Endothelial cell of umbilical vein (primary cell): ENCODE data around the gene DLD. TPM values are rescaled to one million over a fixed set of nuclear protein-coding genes. Genes with fewer than 3 reads are reported as not detected.
A peak's percentile ranks its signal among the peaks of the same experiment; 100 is the strongest.

Experiments
- BruUV-seq: library from RNA; stranded (reverse); fragments of 400-500 nt; replicated peaks from 2 replicates; lab custom pipeline; 2021; lab: Mats Ljungman, UMichigan
- CTCF ChIA-PET: fragments of 300-600, 350-600 bp; sonication (Branson Sonifier 250); formaldehyde crosslinking; loops from one replicate; lab custom pipeline; 2021; ENCODE audit warnings: antibody characterized with exemption, inconsistent platforms; lab: Charles Lee
- POLR2A ChIA-PET: fragments of 300-600, 350-600 bp; sonication (Branson Sonifier 250); formaldehyde crosslinking; loops from one replicate; lab custom pipeline; 2021; ENCODE audit warnings: antibody characterized with exemption, inconsistent platforms; lab: Charles Lee
- DNase-seq: peaks from one replicate; pipeline ENCODE4 v3.0.0-alpha.2; 2011; ENCODE audit warnings: low read depth, low spot score
- FAIRE-seq: peaks from 2 replicates; lab custom pipeline; 2011; peaks lifted over from hg19 to GRCh38; lab: Jason Lieb, UNC
- H2AFZ ChIP-seq: 2 replicates; pipeline ENCODE4 v1.6.0; 2012; ENCODE audit warnings: low read depth, low read length, control low read depth, inconsistent platforms
- H3K27ac ChIP-seq: 2 replicates; pipeline ENCODE4 v1.5.1; 2011; ENCODE audit warnings: low read depth, mild to moderate bottlenecking, control low read depth, low read length, moderate library complexity; ENCODE audit not compliant: insufficient read depth
- H3K27me3 ChIP-seq, 2 experiments: 2 replicates each; pipeline versions ENCODE4 v1.6.0 to v1.6.1; 2011; ENCODE audit warnings: low read length in 2 of 2, mixed read lengths in 1 of 2; ENCODE audit not compliant: control insufficient read depth in 2 of 2, insufficient read depth in 2 of 2
- H3K36me3 ChIP-seq, 2 experiments: 2 replicates in 1 of 2; 3 replicates in 1 of 2; pipeline ENCODE4 v1.5.1; 2011; ENCODE audit warnings: low read length in 2 of 2, mild to moderate bottlenecking in 1 of 2, moderate library complexity in 1 of 2; ENCODE audit not compliant: control insufficient read depth in 2 of 2, insufficient read depth in 2 of 2; ENCODE audit errors: extremely low read depth in 1 of 2
- H3K4me1 ChIP-seq: 3 replicates; pipeline ENCODE4 v1.5.1; 2011; ENCODE audit warnings: mild to moderate bottlenecking, low read length; ENCODE audit not compliant: control insufficient read depth, insufficient read depth; ENCODE audit errors: extremely low read depth
- H3K4me2 ChIP-seq: 2 replicates; pipeline ENCODE4 v1.6.1; 2011; ENCODE audit warnings: low read length, control low read depth, mixed read lengths; ENCODE audit not compliant: insufficient read depth
- H3K4me3 ChIP-seq, 3 experiments: fragments of 200-600 bp in 1 of 3; sonication (generic), shearing (Covaris generic) in 1 of 3; replicated peaks in 1 of 3; 2 replicates each; pipeline ENCODE4 v1.5.1; 2011 to 2016; ENCODE audit warnings: control low read depth in 3 of 3, low read length in 3 of 3, mild to moderate bottlenecking in 2 of 3, inconsistent platforms in 1 of 3, low read depth in 1 of 3, moderate library complexity in 1 of 3; ENCODE audit not compliant: insufficient read depth in 1 of 3
- H3K79me2 ChIP-seq: 2 replicates; pipeline ENCODE4 v1.6.0; 2012; ENCODE audit warnings: low read length, inconsistent platforms; ENCODE audit not compliant: control insufficient read depth, insufficient read depth
- H3K9ac ChIP-seq: replicated peaks from 2 replicates; pipeline ENCODE3; 2011; ENCODE audit warnings: low read length, control low read depth; ENCODE audit not compliant: insufficient read depth; ENCODE audit errors: extremely low read depth
- H3K9me1 ChIP-seq: replicated peaks from 3 replicates; pipeline ENCODE4 v1.6.0; 2011; ENCODE audit warnings: mild to moderate bottlenecking, low read length; ENCODE audit not compliant: control insufficient read depth, insufficient read depth; ENCODE audit errors: extremely low read depth
- H3K9me3 ChIP-seq: replicated peaks from 2 replicates; pipeline ENCODE4 v1.5.1; 2012; ENCODE audit warnings: low read length, inconsistent platforms; ENCODE audit not compliant: control insufficient read depth, insufficient read depth
- H4K20me1 ChIP-seq: replicated peaks from 2 replicates; pipeline ENCODE3; 2011; ENCODE audit warnings: mild to moderate bottlenecking, low read length; ENCODE audit not compliant: control insufficient read depth, insufficient read depth; ENCODE audit errors: extremely low read depth
- FOS ChIP-seq: IDR thresholded peaks from 2 replicates; pipeline ENCODE4 v1.6.1; 2011; ENCODE audit warnings: mild to moderate bottlenecking, low read length, moderate library complexity, borderline replicate concordance; ENCODE audit not compliant: insufficient read depth
- MAX ChIP-seq: IDR thresholded peaks from 2 replicates; pipeline ENCODE4 v1.6.1; 2011; ENCODE audit not compliant: insufficient read depth, insufficient read length
- MYC ChIP-seq: IDR thresholded peaks from one replicate; pipeline ENCODE4 v1.6.1; 2011; ENCODE audit warnings: mild to moderate bottlenecking, low read depth, low read length
- dilution Hi-C: fragments of 300-500 bp; cut with MboI; formaldehyde crosslinking; loops from one replicate; pipeline ENCODE4 v1.15.0; 2019; ENCODE audit warnings: low sequenced_read_pairs; ENCODE audit not compliant: extremely low pct_ligation_motif_present
- intact Hi-C: fragments of 100-400 bp; cut with micrococcal nuclease; formaldehyde crosslinking; loops from one replicate; pipeline ENCODE4 v1.10.0; 2022
- polyA plus RNA-seq, 4 experiments: library from polyadenylated mRNA; depleted of rRNA in 3 of 4; stranded (reverse) in 3 of 4; unstranded in 1 of 4; fragments of >200 nt; gene quantifications; 2 replicates each; pipeline versions ENCODE4 v1.2.1 to v1.2.3, GENCODE V29; 2011 to 2012; ENCODE audit warnings: missing spikeins in 1 of 4
- total RNA-seq: library from RNA; stranded (reverse); gene quantifications from 2 replicates; pipeline ENCODE4 v1.2.3, GENCODE V29; 2021

DLD gene
- total and polyA plus RNA-seq, 2 donors (not counting 3 experiments of a cell fraction or from before 2014, with no cell fraction given): 61.7 to 95.0 TPM

- POLR2A ChIA-PET: no interaction called here
- DNase-seq (peak; percentile 51), FAIRE-seq (no peak)
- H4K20me1 ChIP-seq: peaks cover 4% of the 10 kb centered on the region
- CTCF ChIA-PET: interaction anchor here (1.1 to 2.4 kb wide), 2 partner anchors 10 to 176 kb away, joined by 3 to 13 read pairs; no protein-coding TSS in a partner anchor
- H3K79me2 ChIP-seq: peaks cover 71% of the 10 kb centered on the region
- TF ChIP-seq MAX (no peak), FOS (no peak), MYC (no peak)
- H3K9ac ChIP-seq: no peak overlapping the region
- no peak overlapping the region for H3K27ac ChIP-seq
- no peak overlapping the region for H3K4me2 ChIP-seq
- H3K36me3 ChIP-seq: peaks cover 40 to 49% of the 10 kb centered on the region in 2 experiments
- no peaks in the 10 kb centered on the region for H3K27me3 ChIP-seq
- no peaks in the 10 kb centered on the region for H3K9me3 ChIP-seq
- no peaks in the 10 kb centered on the region for H3K9me1 ChIP-seq
- H3K4me3 ChIP-seq: no peak overlapping the region
- peaks cover 43% of the 10 kb centered on the region for H3K4me1 ChIP-seq
- no TSS peak for BruUV-seq
- dilution Hi-C loops: no loop called here
- no peak overlapping the region for H2AFZ ChIP-seq
- intact Hi-C loops: loop anchor here (1.0 kb wide), 1 partner anchor 21 kb away; no protein-coding TSS in a partner anchor
These were observed 78.9 kb downstream of the DLD start for GRCh38 chr7:107969856-107970255.

Other genes starting within 250 kb of the DLD start
- gene SLC26A4, start 230.4 kb upstream of the DLD start, total RNA-seq: 0.77 and 1.3 TPM in 2 replicates
- 0.49 and 0.79 TPM in 2 replicates for gene SLC26A4, start 230.4 kb upstream of the DLD start, polyA plus RNA-seq
- 30.6 and 31.1 TPM in 2 replicates for gene CBLL1, start 147.0 kb upstream of the DLD start, total RNA-seq
- 23.1 and 23.8 TPM in 2 replicates for gene CBLL1, start 147.0 kb upstream of the DLD start, polyA plus RNA-seq
- not detected in 2 replicates for gene SLC26A3, start 88.0 kb upstream of the DLD start, total RNA-seq
- gene SLC26A3, start 88.0 kb upstream of the DLD start, polyA plus RNA-seq: not detected in 2 replicates
- 703 and 734 TPM in 2 replicates for gene LAMB1, start 112.0 kb downstream of the DLD start, total RNA-seq
- gene LAMB1, start 112.0 kb downstream of the DLD start, polyA plus RNA-seq: 588 and 591 TPM in 2 replicates
- gene LAMB4, start 239.2 kb downstream of the DLD start, total RNA-seq: 0.20 and 0.72 TPM in 2 replicates
- gene LAMB4, start 239.2 kb downstream of the DLD start, polyA plus RNA-seq: 0.15 and 0.43 TPM in 2 replicates